BLaER1 (cell line): ENCODE data around the gene SHROOM3.

Experiments
- H3K27ac ChIP-seq: shearing (Covaris generic); formaldehyde crosslinking; 2 replicates; pipeline ENCODE4 v1.8.1; 2022
- H3K27me3 ChIP-seq: shearing (Covaris generic); formaldehyde crosslinking; 2 replicates; pipeline ENCODE4 v1.8.1; 2022
- H3K36me3 ChIP-seq: shearing (Covaris generic); formaldehyde crosslinking; 2 replicates; pipeline ENCODE4 v1.8.1; 2022
- H3K4me1 ChIP-seq: shearing (Covaris generic); formaldehyde crosslinking; 2 replicates; pipeline ENCODE4 v1.8.1; 2022
- H3K4me2 ChIP-seq: shearing (Covaris generic); formaldehyde crosslinking; 2 replicates; pipeline ENCODE4 v1.8.1; 2022
- H3K4me3 ChIP-seq: shearing (Covaris generic); formaldehyde crosslinking; 2 replicates; pipeline ENCODE4 v1.8.1; 2022
- H3K9ac ChIP-seq: shearing (Covaris generic); formaldehyde crosslinking; 2 replicates; pipeline ENCODE4 v1.8.1; 2022
- H3K9me3 ChIP-seq: shearing (Covaris generic); formaldehyde crosslinking; 2 replicates; pipeline ENCODE4 v1.8.1; 2022
- H4K20me1 ChIP-seq: shearing (Covaris generic); formaldehyde crosslinking; 2 replicates; pipeline ENCODE4 v1.8.1; 2022
- Cebpa-rat ChIP-seq: shearing (Covaris generic); IDR thresholded peaks from 2 replicates; pipeline ENCODE4 v1.8.1; 2022

Gene SHROOM3

DNA sequence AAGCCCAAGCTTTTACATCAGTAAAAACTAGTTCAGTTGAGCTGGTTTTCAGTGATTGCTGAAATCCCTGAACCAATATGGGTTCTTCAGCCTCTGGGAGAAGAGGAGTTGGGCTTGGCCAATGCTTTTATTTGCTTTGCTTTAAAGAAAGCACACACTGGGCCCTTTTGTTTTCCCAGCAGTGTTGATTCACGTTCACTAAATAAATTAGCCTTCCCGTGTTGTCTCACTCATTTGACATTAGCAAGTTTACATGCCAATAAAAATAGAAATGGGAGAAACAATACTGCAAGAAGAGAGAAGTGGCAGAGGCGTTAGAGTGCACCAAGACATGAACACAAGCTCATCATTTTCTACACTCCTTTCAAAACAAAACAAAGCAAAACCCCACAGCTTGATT lies 136.2 kb downstream of the SHROOM3 start:
- Histone ChIP-seq H3K9me3 (no peaks in the 10 kb centered on the region), H3K4me1 (peaks cover 23% of the 10 kb centered on the region), H3K4me2 (no peak overlapping the region), H3K36me3 (no peaks in the 10 kb centered on the region), H4K20me1 (no peaks in the 10 kb centered on the region), H3K27ac (no peak overlapping the region), H3K9ac (no peak overlapping the region), H3K4me3 (no peak overlapping the region), H3K27me3 (no peaks in the 10 kb centered on the region)
- no peak for TF ChIP-seq Cebpa-rat

DNA sequence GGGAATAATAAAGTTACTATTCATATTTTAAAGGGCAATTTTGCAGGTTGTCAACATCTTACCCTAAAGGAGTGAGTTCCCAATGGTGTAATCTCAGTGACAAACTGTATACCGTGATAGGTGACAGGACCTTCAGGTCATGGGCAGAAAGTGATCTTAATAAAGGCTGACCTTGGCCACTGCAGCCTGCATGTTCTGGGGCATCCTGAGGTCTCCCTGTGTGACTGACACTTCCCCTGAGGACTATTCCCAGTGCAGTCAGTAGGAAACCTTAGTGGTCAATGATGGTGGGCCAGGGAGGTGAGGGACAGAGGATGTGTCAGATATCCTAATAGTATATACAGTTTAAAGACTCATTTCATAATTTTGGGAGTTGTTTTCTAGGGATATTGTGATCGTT lies 137.2 kb downstream of the SHROOM3 start:
- Histone ChIP-seq H3K27me3 (no peaks in the 10 kb centered on the region), H3K4me2 (no peak overlapping the region), H3K4me1 (peaks cover 23% of the 10 kb centered on the region), H3K9ac (no peak overlapping the region), H3K4me3 (no peak overlapping the region), H3K9me3 (no peaks in the 10 kb centered on the region), H3K36me3 (no peaks in the 10 kb centered on the region), H4K20me1 (no peaks in the 10 kb centered on the region), H3K27ac (no peak overlapping the region)
- no peak for TF ChIP-seq Cebpa-rat

GRCh38 chr4:76576824-76577223 lies 141.8 kb downstream of the SHROOM3 start:
- Histone ChIP-seq H3K27ac (no peak overlapping the region), H3K9ac (no peak overlapping the region), H3K27me3 (no peaks in the 10 kb centered on the region), H4K20me1 (no peaks in the 10 kb centered on the region), H3K9me3 (no peaks in the 10 kb centered on the region), H3K4me1 (peaks cover 5% of the 10 kb centered on the region; the same call in 1 of the 2 replicates), H3K4me3 (no peak overlapping the region), H3K4me2 (no peak overlapping the region), H3K36me3 (no peaks in the 10 kb centered on the region)
- no peak for TF ChIP-seq Cebpa-rat

- Histone ChIP-seq H3K9me3 (no peaks in the 10 kb centered on the region), H3K36me3 (no peaks in the 10 kb centered on the region), H3K9ac (no peak overlapping the region), H3K4me3 (no peak overlapping the region), H3K27me3 (no peaks in the 10 kb centered on the region), H3K4me1 (peaks cover 5% of the 10 kb centered on the region; the same call in 1 of the 2 replicates), H3K27ac (no peak overlapping the region), H3K4me2 (no peak overlapping the region), H4K20me1 (no peaks in the 10 kb centered on the region)
- no peak for TF ChIP-seq Cebpa-rat
Observed at GRCh38 chr4:76578002-76578560, 143.1 kb downstream of the SHROOM3 start.

- Histone ChIP-seq H3K4me3 (no peak overlapping the region), H4K20me1 (no peaks in the 10 kb centered on the region), H3K9me3 (no peaks in the 10 kb centered on the region), H3K27me3 (no peaks in the 10 kb centered on the region; the same call in 1 of the 2 replicates), H3K4me2 (no peak overlapping the region), H3K36me3 (no peaks in the 10 kb centered on the region), H3K27ac (no peak overlapping the region), H3K9ac (no peak overlapping the region), H3K4me1 (peaks cover 8% of the 10 kb centered on the region; the same call in 1 of the 2 replicates)
- TF ChIP-seq Cebpa-rat: no peak
Observed at GRCh38 chr4:76579596-76580375, 144.8 kb downstream of the SHROOM3 start.

GRCh38 chr4:76581077-76581962 lies 146.3 kb downstream of the SHROOM3 start:
- Histone ChIP-seq H4K20me1 (no peaks in the 10 kb centered on the region), H3K4me2 (no peak overlapping the region), H3K4me3 (no peak overlapping the region), H3K9ac (no peak overlapping the region), H3K27ac (no peak overlapping the region), H3K36me3 (no peaks in the 10 kb centered on the region), H3K4me1 (peaks cover 22% of the 10 kb centered on the region; the same call in 1 of the 2 replicates), H3K27me3 (peaks cover 15% of the 10 kb centered on the region), H3K9me3 (no peaks in the 10 kb centered on the region)
- TF ChIP-seq Cebpa-rat: no peak

DNA sequence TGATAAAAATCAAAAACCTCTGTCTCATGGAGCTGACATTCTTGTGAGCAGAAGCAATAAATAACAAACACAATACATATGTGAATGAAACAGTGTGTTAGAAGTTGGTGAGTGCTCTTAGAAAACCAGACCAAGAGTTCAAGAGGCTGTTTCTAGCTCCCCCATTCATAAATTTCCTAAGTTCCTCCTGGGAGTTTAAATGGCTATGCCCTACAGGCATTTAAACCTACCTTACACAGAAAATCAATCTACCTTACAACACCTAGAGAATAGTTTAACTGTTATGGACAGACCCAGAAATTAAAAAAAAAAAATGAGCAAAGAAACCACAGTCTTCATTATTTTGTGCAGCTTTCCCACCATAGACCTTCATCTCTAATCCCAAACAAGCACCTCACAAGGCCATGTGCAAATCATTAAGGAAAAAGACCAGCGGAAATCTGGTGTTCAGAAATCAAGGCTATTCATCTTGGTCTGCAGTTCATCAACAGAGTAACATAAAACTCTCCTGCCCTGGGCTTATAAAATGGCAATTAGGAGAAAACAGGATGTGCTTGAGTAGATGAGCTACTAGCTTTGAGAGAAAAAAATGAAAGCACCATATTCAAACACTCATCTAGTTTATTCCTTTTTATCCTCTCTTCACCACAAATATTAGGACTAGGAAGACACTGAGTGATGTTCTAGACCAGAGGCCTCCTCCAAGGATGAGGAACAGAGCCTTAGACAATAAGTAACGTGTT lies 147.2 kb downstream of the SHROOM3 start:
- Histone ChIP-seq H3K9me3 (no peaks in the 10 kb centered on the region), H3K4me2 (no peak overlapping the region), H3K27me3 (peaks cover 23% of the 10 kb centered on the region), H3K27ac (no peak overlapping the region), H3K4me1 (peaks cover 22% of the 10 kb centered on the region; the same call in 1 of the 2 replicates), H4K20me1 (no peaks in the 10 kb centered on the region), H3K36me3 (no peaks in the 10 kb centered on the region), H3K4me3 (no peak overlapping the region), H3K9ac (no peak overlapping the region)
- no peak for TF ChIP-seq Cebpa-rat

DNA sequence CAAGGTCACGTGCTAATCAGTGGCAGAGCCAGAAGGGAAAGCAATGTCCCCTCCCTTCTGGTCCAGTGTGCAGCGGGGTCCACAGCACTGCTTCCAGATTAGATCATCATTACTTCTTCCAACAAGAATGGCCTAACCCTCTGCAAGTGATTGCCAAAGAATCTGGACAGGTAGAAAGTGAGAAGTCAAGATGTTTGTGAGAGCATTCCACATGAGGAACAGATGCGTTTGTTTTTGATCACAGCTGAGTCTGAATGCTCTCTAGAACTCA lies 147.7 kb downstream of the SHROOM3 start:
- H4K20me1 ChIP-seq: no peaks in the 10 kb centered on the region
- no peak overlapping the region for H3K9ac ChIP-seq
- no peak overlapping the region for H3K4me3 ChIP-seq
- TF ChIP-seq Cebpa-rat: no peak
- H3K4me2 ChIP-seq: no peak overlapping the region
- no peak overlapping the region for H3K27ac ChIP-seq
- H3K36me3 ChIP-seq: no peaks in the 10 kb centered on the region
- peaks cover 22% of the 10 kb centered on the region; the same call in 1 of the 2 replicates for H3K4me1 ChIP-seq
- H3K27me3 ChIP-seq: peaks cover 23% of the 10 kb centered on the region
- no peaks in the 10 kb centered on the region for H3K9me3 ChIP-seq

- Histone ChIP-seq H4K20me1 (no peaks in the 10 kb centered on the region), H3K4me2 (no peak overlapping the region), H3K4me3 (no peak overlapping the region), H3K9ac (no peak overlapping the region), H3K4me1 (peaks cover 17% of the 10 kb centered on the region; the same call in 1 of the 2 replicates), H3K27ac (no peak overlapping the region), H3K9me3 (no peaks in the 10 kb centered on the region), H3K36me3 (no peaks in the 10 kb centered on the region), H3K27me3 (peaks cover 23% of the 10 kb centered on the region)
- no peak for TF ChIP-seq Cebpa-rat
Observed at GRCh38 chr4:76584241-76585152, 149.5 kb downstream of the SHROOM3 start.
